ENCODE measurements around the gene APCDD1L.

DNA sequence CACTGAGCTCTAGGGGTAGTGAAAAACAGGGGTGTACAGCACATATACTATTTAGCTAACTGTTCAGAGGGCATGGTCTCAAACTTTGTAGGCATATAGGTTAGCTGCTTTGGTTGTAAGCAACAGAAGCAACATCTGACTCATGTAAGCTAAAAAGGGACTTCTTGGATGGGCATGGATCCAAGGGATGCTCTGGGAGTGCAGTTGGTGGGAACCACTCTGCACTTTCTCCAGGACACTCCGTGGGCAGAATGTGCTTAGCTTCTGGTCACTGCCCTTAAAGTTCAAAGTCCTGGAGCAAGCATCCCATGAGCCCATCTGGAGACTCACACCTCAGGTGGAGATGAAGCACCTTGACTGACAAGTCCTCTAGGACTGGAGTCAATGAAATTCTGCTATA, 11.5 kb downstream of the APCDD1L start:
- TF ChIP-seq, protein P1, sequence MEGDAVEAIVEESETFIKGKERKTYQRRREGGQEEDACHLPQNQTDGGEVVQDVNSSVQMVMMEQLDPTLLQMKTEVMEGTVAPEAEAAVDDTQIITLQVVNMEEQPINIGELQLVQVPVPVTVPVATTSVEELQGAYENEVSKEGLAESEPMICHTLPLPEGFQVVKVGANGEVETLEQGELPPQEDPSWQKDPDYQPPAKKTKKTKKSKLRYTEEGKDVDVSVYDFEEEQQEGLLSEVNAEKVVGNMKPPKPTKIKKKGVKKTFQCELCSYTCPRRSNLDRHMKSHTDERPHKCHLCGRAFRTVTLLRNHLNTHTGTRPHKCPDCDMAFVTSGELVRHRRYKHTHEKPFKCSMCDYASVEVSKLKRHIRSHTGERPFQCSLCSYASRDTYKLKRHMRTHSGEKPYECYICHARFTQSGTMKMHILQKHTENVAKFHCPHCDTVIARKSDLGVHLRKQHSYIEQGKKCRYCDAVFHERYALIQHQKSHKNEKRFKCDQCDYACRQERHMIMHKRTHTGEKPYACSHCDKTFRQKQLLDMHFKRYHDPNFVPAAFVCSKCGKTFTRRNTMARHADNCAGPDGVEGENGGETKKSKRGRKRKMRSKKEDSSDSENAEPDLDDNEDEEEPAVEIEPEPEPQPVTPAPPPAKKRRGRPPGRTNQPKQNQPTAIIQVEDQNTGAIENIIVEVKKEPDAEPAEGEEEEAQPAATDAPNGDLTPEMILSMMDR (conservative IDR thresholded peaks at IDR 0.05; ENCODE audit: low read length): no peak
- TF ChIP-seq EZH2phosphoT487 (IDR thresholded peaks at IDR 0.05; ENCODE audit: borderline replicate concordance): no peak

Measured in Loucy (cell line).